Endothelial cell of umbilical vein (primary cell): ENCODE data around the gene DUSP11.

ENCODE experiments used
- EZH2 ChIP-seq: IDR thresholded peaks from 2 replicates; pipeline ENCODE4 v1.6.1; 2012; ENCODE audit warnings: borderline replicate concordance, low read depth, mild to moderate bottlenecking, moderate library complexity, low read length, inconsistent platforms; ENCODE audit not compliant: severe bottlenecking
- FOS ChIP-seq: IDR thresholded peaks from 2 replicates; pipeline ENCODE4 v1.6.1; 2011; ENCODE audit warnings: mild to moderate bottlenecking, low read length, moderate library complexity, borderline replicate concordance; ENCODE audit not compliant: insufficient read depth
- GATA2 ChIP-seq: IDR thresholded peaks from 2 replicates; pipeline ENCODE4 v1.7.0; 2011; ENCODE audit warnings: low read depth, mild to moderate bottlenecking, moderate library complexity, mixed read lengths, low read length; ENCODE audit not compliant: insufficient read length, insufficient read depth
- JUN ChIP-seq: IDR thresholded peaks from 2 replicates; pipeline ENCODE4 v1.6.1; 2011; ENCODE audit warnings: borderline replicate concordance, low read depth; ENCODE audit not compliant: insufficient read length, insufficient read depth
- MYC ChIP-seq: IDR thresholded peaks from one replicate; pipeline ENCODE4 v1.6.1; 2011; ENCODE audit warnings: mild to moderate bottlenecking, low read depth, low read length
- POLR2A ChIP-seq: IDR thresholded peaks from 2 replicates; pipeline ENCODE4 v1.6.1; 2012; ENCODE audit warnings: low read depth, mild to moderate bottlenecking, control low read depth, low read length
- POLR2AphosphoS5 ChIP-seq: IDR thresholded peaks from 2 replicates; pipeline ENCODE4 v1.6.1; 2012; ENCODE audit warnings: low read depth, mild to moderate bottlenecking, control low read depth, low read length, moderate library complexity; ENCODE audit not compliant: insufficient read depth
- TF ChIP-seq, protein P1 (sequence below), 2 donors: IDR thresholded peaks; 1 replicate in 1 of 2; 2 replicates in 1 of 2; pipeline ENCODE4 v1.5.1; 2011; ENCODE audit warnings: low read length in 2 of 2, mild to moderate bottlenecking in 2 of 2, moderate library complexity in 2 of 2, control low read depth in 1 of 2, inconsistent platforms in 1 of 2, low read depth in 1 of 2; ENCODE audit not compliant: insufficient read depth in 1 of 2; ENCODE audit errors: extremely low read depth in 1 of 2
- TF ChIP-seq, protein P2 (sequence below): IDR thresholded peaks from 2 replicates; pipeline ENCODE4 v1.6.1; 2011; ENCODE audit not compliant: insufficient read depth, insufficient read length

DNA sequence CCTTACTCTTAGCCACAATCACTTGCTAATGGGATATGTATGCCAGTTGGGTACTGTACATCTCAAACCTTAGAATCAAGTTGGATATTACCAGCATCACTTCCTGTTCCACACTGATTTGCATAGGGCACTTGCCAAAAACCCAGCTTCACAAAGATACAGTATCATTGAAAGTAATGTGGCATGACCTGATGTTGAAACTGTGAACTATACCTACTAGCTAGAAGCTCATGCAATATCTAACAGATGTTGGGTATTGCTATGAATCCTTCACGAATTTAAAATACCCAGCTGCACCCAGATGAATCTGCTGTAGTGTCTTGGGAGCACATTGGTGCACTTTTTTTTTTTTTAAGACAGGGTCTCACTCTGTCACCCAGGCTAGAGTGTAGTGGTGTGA is 42.4 kb upstream of the DUSP11 start:
- TF ChIP-seq, protein P1, sequence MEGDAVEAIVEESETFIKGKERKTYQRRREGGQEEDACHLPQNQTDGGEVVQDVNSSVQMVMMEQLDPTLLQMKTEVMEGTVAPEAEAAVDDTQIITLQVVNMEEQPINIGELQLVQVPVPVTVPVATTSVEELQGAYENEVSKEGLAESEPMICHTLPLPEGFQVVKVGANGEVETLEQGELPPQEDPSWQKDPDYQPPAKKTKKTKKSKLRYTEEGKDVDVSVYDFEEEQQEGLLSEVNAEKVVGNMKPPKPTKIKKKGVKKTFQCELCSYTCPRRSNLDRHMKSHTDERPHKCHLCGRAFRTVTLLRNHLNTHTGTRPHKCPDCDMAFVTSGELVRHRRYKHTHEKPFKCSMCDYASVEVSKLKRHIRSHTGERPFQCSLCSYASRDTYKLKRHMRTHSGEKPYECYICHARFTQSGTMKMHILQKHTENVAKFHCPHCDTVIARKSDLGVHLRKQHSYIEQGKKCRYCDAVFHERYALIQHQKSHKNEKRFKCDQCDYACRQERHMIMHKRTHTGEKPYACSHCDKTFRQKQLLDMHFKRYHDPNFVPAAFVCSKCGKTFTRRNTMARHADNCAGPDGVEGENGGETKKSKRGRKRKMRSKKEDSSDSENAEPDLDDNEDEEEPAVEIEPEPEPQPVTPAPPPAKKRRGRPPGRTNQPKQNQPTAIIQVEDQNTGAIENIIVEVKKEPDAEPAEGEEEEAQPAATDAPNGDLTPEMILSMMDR (IDR thresholded peaks at IDR 0.05; ENCODE audit: extremely low read depth in 1 of 2, insufficient read depth in 1 of 2, low read depth in 1 of 2, low read length in 2 of 2) = no peak
- TF ChIP-seq EZH2 (no peak), POLR2A (no peak), FOS (no peak), POLR2AphosphoS5 (no peak), MYC (no peak), GATA2 (no peak), JUN (no peak)
- TF ChIP-seq, protein P2, sequence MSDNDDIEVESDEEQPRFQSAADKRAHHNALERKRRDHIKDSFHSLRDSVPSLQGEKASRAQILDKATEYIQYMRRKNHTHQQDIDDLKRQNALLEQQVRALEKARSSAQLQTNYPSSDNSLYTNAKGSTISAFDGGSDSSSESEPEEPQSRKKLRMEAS = no peak
